SK-N-SH treated with all-trans-retinoic acid at 6 μM for 48 hours (cell line): ENCODE data around the gene PGAP1.
A peak's percentile ranks its signal among the peaks of the same experiment; 100 is the strongest.

Experiments
- ATAC-seq: fragments of 200-7000 bp; cut with Tn5 transposase; 3 replicates; pipeline ENCODE4 v1.9.1; 2020; ENCODE audit warnings: mild to moderate bottlenecking, moderate library complexity
- ARNTL ChIP-seq: fragments of 450-650 bp; formaldehyde crosslinking; IDR thresholded peaks from 2 replicates; pipeline ENCODE4 v1.5.0; 2020; ENCODE audit warnings: low read depth, mild to moderate bottlenecking, moderate library complexity, borderline replicate concordance
- BACH2 ChIP-seq: fragments of 250-450 bp; sonication (Bioruptor Pico); IDR thresholded peaks from 2 replicates; pipeline ENCODE4 v1.9.0; 2021; ENCODE audit warnings: mild to moderate bottlenecking, borderline replicate concordance
- CREB5 ChIP-seq: fragments of 250-450 bp; sonication (Bioruptor Pico); IDR thresholded peaks from 2 replicates; pipeline ENCODE4 v1.5.1; 2020; ENCODE audit warnings: low read depth, mild to moderate bottlenecking, moderate library complexity
- ESRRG ChIP-seq: fragments of 250-450 bp; sonication (Bioruptor Pico); IDR thresholded peaks from 2 replicates; pipeline ENCODE4 v1.6.1; 2021; ENCODE audit warnings: mild to moderate bottlenecking
- GLIS3 ChIP-seq: fragments of 250-450 bp; sonication (Bioruptor Pico); IDR thresholded peaks from 2 replicates; pipeline ENCODE4 v1.5.0; 2020; ENCODE audit warnings: mild to moderate bottlenecking, moderate library complexity
- OSR1 ChIP-seq: fragments of 250-450 bp; sonication (Bioruptor Pico); IDR thresholded peaks from 2 replicates; pipeline ENCODE4 v1.8.0; 2022; ENCODE audit warnings: moderate library complexity, mild to moderate bottlenecking, inconsistent platforms
- PPARA ChIP-seq: fragments of 250-450 bp; sonication (Bioruptor Pico); IDR thresholded peaks from 2 replicates; pipeline ENCODE4 v1.5.0; 2020; ENCODE audit warnings: mild to moderate bottlenecking, borderline replicate concordance
- RARB ChIP-seq: fragments of 250-450 bp; sonication (Bioruptor Pico); IDR thresholded peaks from 2 replicates; pipeline ENCODE4 v1.8.0; 2021; ENCODE audit warnings: mild to moderate bottlenecking, moderate library complexity
- SNAI2 ChIP-seq: fragments of 250-450 bp; sonication (Bioruptor Pico); IDR thresholded peaks from 2 replicates; pipeline ENCODE4 v1.5.0; 2020; ENCODE audit warnings: mild to moderate bottlenecking, moderate library complexity
- TCF4 ChIP-seq: fragments of 250-450 bp; sonication (Bioruptor Pico); IDR thresholded peaks from 2 replicates; pipeline ENCODE4 v1.8.0; 2021; ENCODE audit warnings: mild to moderate bottlenecking, moderate library complexity, borderline replicate concordance
- TSHZ2 ChIP-seq: fragments of 250-450 bp; sonication (Bioruptor Pico); IDR thresholded peaks from 2 replicates; pipeline ENCODE4 v1.5.0; 2020; ENCODE audit warnings: mild to moderate bottlenecking, moderate library complexity
- ZC3H10 ChIP-seq: fragments of 250-450 bp; sonication (Bioruptor Pico); IDR thresholded peaks from 2 replicates; pipeline ENCODE4 v1.5.1; 2021; ENCODE audit warnings: mild to moderate bottlenecking, moderate library complexity
- ZFP3 ChIP-seq: fragments of 250-450 bp; sonication (Bioruptor Pico); IDR thresholded peaks from 2 replicates; pipeline ENCODE4 v1.5.0; 2020; ENCODE audit warnings: mild to moderate bottlenecking, moderate library complexity
- ZNF70 ChIP-seq: fragments of 450-650 bp; formaldehyde crosslinking; IDR thresholded peaks from 2 replicates; pipeline ENCODE4 v1.5.0; 2020; ENCODE audit warnings: mild to moderate bottlenecking, moderate library complexity
- ZNF8 ChIP-seq: fragments of 450-650 bp; formaldehyde crosslinking; IDR thresholded peaks from 2 replicates; pipeline ENCODE4 v1.5.0; 2020; ENCODE audit warnings: mild to moderate bottlenecking, moderate library complexity
- TF ChIP-seq, protein P1 (sequence below): fragments of 250-450 bp; sonication (Bioruptor Pico); IDR thresholded peaks from 2 replicates; pipeline ENCODE4 v1.8.0; 2020; ENCODE audit warnings: mild to moderate bottlenecking, moderate library complexity, borderline replicate concordance
- TF ChIP-seq, protein P2 (sequence below): fragments of 250-450 bp; sonication (Bioruptor Pico); IDR thresholded peaks from 2 replicates; pipeline ENCODE4 v1.5.1; 2021; ENCODE audit warnings: mild to moderate bottlenecking, moderate library complexity

Gene PGAP1, protein sequence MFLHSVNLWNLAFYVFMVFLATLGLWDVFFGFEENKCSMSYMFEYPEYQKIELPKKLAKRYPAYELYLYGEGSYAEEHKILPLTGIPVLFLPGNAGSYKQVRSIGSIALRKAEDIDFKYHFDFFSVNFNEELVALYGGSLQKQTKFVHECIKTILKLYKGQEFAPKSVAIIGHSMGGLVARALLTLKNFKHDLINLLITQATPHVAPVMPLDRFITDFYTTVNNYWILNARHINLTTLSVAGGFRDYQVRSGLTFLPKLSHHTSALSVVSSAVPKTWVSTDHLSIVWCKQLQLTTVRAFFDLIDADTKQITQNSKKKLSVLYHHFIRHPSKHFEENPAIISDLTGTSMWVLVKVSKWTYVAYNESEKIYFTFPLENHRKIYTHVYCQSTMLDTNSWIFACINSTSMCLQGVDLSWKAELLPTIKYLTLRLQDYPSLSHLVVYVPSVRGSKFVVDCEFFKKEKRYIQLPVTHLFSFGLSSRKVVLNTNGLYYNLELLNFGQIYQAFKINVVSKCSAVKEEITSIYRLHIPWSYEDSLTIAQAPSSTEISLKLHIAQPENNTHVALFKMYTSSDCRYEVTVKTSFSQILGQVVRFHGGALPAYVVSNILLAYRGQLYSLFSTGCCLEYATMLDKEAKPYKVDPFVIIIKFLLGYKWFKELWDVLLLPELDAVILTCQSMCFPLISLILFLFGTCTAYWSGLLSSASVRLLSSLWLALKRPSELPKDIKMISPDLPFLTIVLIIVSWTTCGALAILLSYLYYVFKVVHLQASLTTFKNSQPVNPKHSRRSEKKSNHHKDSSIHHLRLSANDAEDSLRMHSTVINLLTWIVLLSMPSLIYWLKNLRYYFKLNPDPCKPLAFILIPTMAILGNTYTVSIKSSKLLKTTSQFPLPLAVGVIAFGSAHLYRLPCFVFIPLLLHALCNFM

GRCh38 chr2:196926562-196927375, at the start of gene PGAP1:
PGAP1 (minus strand) TSS chr2:196926707; CDS start chr2:196926616, 91 bp downstream.
- peak; percentile 90 for ATAC-seq
- TF ChIP-seq GLIS3 (0 out of 2 replicates have a peak, but pooled peaks have one; percentile 71), CREB5 (no peak), ZFP3 (CRISPR knock-in tag) (no peak), TSHZ2 (CRISPR knock-in tag) (no peak), PPARA (no peak)
- TF ChIP-seq, protein P1, sequence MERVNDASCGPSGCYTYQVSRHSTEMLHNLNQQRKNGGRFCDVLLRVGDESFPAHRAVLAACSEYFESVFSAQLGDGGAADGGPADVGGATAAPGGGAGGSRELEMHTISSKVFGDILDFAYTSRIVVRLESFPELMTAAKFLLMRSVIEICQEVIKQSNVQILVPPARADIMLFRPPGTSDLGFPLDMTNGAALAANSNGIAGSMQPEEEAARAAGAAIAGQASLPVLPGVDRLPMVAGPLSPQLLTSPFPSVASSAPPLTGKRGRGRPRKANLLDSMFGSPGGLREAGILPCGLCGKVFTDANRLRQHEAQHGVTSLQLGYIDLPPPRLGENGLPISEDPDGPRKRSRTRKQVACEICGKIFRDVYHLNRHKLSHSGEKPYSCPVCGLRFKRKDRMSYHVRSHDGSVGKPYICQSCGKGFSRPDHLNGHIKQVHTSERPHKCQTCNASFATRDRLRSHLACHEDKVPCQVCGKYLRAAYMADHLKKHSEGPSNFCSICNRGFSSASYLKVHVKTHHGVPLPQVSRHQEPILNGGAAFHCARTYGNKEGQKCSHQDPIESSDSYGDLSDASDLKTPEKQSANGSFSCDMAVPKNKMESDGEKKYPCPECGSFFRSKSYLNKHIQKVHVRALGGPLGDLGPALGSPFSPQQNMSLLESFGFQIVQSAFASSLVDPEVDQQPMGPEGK (CRISPR knock-in tag) = no peak

DNA sequence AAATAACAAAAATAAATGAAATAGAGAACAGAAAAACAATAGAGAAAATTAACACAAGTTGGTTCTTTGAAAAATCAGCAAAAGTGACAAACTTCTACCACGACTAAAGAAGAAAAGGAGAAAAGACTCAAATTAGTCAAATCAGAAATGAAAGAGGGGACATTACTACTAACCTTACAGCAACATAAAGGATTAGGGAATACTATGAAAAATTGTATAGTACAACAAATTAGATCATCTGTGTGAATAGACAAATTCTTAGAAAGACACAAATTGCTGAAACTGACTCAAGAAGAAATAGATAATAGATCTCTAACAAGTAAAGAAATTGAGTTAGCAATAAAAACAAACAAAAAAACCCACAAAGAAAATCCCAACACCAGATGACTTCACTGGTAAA, 48.5 kb upstream of the PGAP1 start:
- no peak for ATAC-seq

DNA sequence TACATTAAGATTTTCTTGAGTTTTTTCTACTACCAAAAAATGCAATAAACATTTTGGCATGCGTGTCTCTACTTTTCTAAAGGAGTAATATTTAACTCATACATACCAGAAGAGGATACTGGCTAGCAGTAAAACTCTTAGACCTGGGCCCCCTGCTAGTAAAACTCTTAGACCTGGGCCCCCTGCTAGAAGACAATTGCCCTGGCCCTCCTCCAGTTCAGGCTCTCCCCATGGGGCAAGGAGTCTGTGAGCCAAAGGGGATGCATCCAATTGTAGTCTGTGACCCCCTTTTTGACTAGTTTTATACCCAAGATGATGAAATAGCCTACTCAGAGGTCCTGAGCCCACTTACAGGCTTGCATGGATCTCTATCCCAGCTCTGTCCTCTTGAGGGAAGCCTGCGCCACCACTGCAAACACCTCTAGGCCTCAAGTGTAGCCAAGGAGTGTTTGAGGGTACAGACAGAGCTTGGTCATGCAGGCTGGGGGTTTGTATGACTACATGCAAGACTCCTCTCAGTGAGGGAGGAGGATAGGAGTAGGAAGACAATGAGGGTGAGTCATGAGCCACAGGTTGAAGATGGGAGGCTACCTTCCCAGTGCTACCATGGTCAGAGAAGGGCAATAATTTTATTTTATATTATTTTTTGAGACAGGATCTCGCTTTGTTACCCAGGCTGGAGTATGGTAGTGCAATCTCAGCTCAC, 45.2 kb upstream of the PGAP1 start:
- TF ChIP-seq RARB (CRISPR knock-in tag) (no peak), TSHZ2 (CRISPR knock-in tag) (no peak), CREB5 (no peak), SNAI2 (CRISPR knock-in tag) (no peak), ZNF70 (no peak), ZC3H10 (no peak), ARNTL (CRISPR knock-in tag) (no peak), ZFP3 (CRISPR knock-in tag) (no peak), ZNF8 (CRISPR knock-in tag) (no peak), ESRRG (CRISPR knock-in tag) (no peak), BACH2 (CRISPR knock-in tag) (no peak), OSR1 (no peak)
- no peak for ATAC-seq

More for the DNA sequence above, 48.5 kb upstream of the PGAP1 start:
- TF ChIP-seq ESRRG (CRISPR knock-in tag) (no peak), TCF4 (CRISPR knock-in tag) (no peak), RARB (CRISPR knock-in tag) (no peak), BACH2 (CRISPR knock-in tag) (no peak)
- TF ChIP-seq, protein P2, sequence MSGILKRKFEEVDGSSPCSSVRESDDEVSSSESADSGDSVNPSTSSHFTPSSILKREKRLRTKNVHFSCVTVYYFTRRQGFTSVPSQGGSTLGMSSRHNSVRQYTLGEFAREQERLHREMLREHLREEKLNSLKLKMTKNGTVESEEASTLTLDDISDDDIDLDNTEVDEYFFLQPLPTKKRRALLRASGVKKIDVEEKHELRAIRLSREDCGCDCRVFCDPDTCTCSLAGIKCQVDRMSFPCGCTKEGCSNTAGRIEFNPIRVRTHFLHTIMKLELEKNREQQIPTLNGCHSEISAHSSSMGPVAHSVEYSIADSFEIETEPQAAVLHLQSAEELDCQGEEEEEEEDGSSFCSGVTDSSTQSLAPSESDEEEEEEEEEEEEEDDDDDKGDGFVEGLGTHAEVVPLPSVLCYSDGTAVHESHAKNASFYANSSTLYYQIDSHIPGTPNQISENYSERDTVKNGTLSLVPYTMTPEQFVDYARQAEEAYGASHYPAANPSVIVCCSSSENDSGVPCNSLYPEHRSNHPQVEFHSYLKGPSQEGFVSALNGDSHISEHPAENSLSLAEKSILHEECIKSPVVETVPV (CRISPR knock-in tag) = no peak
